IMR-90 (cell line): Measurements from ENCODE around the gene LTBP1. TPM values are rescaled to one million over a fixed set of nuclear protein-coding genes. Genes with fewer than 3 reads are reported as not detected.

Experiments
- ATAC-seq: fragments of 200-7000 bp; cut with Tn5 transposase; 2 replicates; pipeline ENCODE4 v1.9.1; 2020; ENCODE audit warnings: low read depth, mild to moderate bottlenecking, moderate library complexity
- BruUV-seq: library from RNA; stranded (reverse); fragments of 400-500 nt; replicated peaks from 2 replicates; lab custom pipeline; 2021; lab: Mats Ljungman, UMichigan
- CTCF ChIA-PET: fragments of 300-600 bp; formaldehyde crosslinking; extraction: SDS; loops from one replicate; lab custom pipeline; 2021; ENCODE audit warnings: antibody characterized with exemption; lab: Yijun Ruan, JAX
- POLR2A ChIA-PET: fragments of 300-600 bp; sonication (Branson Sonifier 250); formaldehyde crosslinking; loops from one replicate; lab custom pipeline; 2022; ENCODE audit warnings: antibody characterized with exemption; ENCODE audit not compliant: unreplicated experiment; lab: Charles Lee
- DNase-seq: peaks from one replicate; pipeline ENCODE4 v3.0.0; 2013
- H2AFZ ChIP-seq: replicated peaks from 2 replicates; pipeline ENCODE3; 2013; ENCODE audit warnings: low read length, mild to moderate bottlenecking; ENCODE audit not compliant: poor library complexity
- H2AK5ac ChIP-seq: 2 replicates; pipeline ENCODE4 v1.6.1; 2013; ENCODE audit warnings: low read depth, low read length, inconsistent platforms
- H2AK9ac ChIP-seq: replicated peaks from 2 replicates; pipeline ENCODE3; 2013; ENCODE audit warnings: mild to moderate bottlenecking, low read depth, low read length, moderate library complexity; ENCODE audit not compliant: poor library complexity
- H2BK120ac ChIP-seq: 2 replicates; pipeline ENCODE4 v1.6.1; 2013; ENCODE audit warnings: low read depth, low read length, inconsistent platforms
- H2BK15ac ChIP-seq: 3 replicates; pipeline ENCODE4 v1.6.1; 2013; ENCODE audit warnings: low read depth, low read length, inconsistent platforms
- H2BK20ac ChIP-seq: 2 replicates; pipeline ENCODE4 v1.6.1; 2013; ENCODE audit warnings: low read depth, mild to moderate bottlenecking, inconsistent platforms, low read length, moderate library complexity
- H2BK5ac ChIP-seq: 2 replicates; pipeline ENCODE4 v1.6.1; 2013; ENCODE audit warnings: mild to moderate bottlenecking, low read depth, low read length, inconsistent platforms; ENCODE audit not compliant: poor library complexity, severe bottlenecking
- H3K14ac ChIP-seq: replicated peaks from 2 replicates; pipeline ENCODE4 v1.6.1; 2013; ENCODE audit warnings: low read depth, low read length, inconsistent platforms
- H3K18ac ChIP-seq: 2 replicates; pipeline ENCODE4 v1.6.1; 2013; ENCODE audit warnings: low read depth, low read length, control low read depth
- H3K23ac ChIP-seq: 2 replicates; pipeline ENCODE4 v1.6.1; 2013; ENCODE audit warnings: low read depth, low read length, inconsistent platforms
- H3K27ac ChIP-seq: 2 replicates; pipeline ENCODE4 v1.5.1; 2013; ENCODE audit warnings: mild to moderate bottlenecking, control low read depth, low read length; ENCODE audit not compliant: insufficient read depth
- H3K27me3 ChIP-seq: 2 replicates; pipeline ENCODE4 v1.6.1; 2013; ENCODE audit warnings: low read length; ENCODE audit not compliant: control insufficient read depth, insufficient read depth
- H3K36me3 ChIP-seq: 2 replicates; pipeline ENCODE4 v1.6.1; 2013; ENCODE audit warnings: low read length, mixed read lengths; ENCODE audit not compliant: control insufficient read depth, insufficient read depth
- H3K4ac ChIP-seq: 2 replicates; pipeline ENCODE4 v1.6.1; 2013; ENCODE audit warnings: low read depth, low read length, inconsistent platforms
- H3K4me1 ChIP-seq: 2 replicates; pipeline ENCODE4 v1.6.1; 2013; ENCODE audit warnings: low read length, mixed read lengths; ENCODE audit not compliant: control insufficient read depth, insufficient read depth
- H3K4me2 ChIP-seq: 2 replicates; pipeline ENCODE4 v1.6.1; 2013; ENCODE audit warnings: low read depth, mild to moderate bottlenecking, control low read depth, low read length, moderate library complexity
- H3K4me3 ChIP-seq: 2 replicates; pipeline ENCODE4 v1.5.1; 2013; ENCODE audit warnings: low read depth, mild to moderate bottlenecking, control low read depth, low read length, moderate library complexity; ENCODE audit not compliant: insufficient read depth
- H3K56ac ChIP-seq: 2 replicates; pipeline ENCODE4 v1.6.1; 2013; ENCODE audit warnings: low read length, inconsistent platforms; ENCODE audit not compliant: insufficient read depth; ENCODE audit errors: extremely low read depth
- H3K79me1 ChIP-seq, 2 experiments: 2 replicates each; pipeline ENCODE4 v1.6.1; 2013; ENCODE audit warnings: low read length in 2 of 2, inconsistent platforms in 1 of 2, low read depth in 1 of 2
- H3K9ac ChIP-seq: 2 replicates; pipeline ENCODE4 v1.6.1; 2013; ENCODE audit warnings: low read depth, low read length, control low read depth
- H3K9me1 ChIP-seq: 2 replicates; pipeline ENCODE4 v1.6.1; 2013; ENCODE audit warnings: low read length, inconsistent platforms; ENCODE audit not compliant: insufficient read depth
- H3K9me3 ChIP-seq: 2 replicates; pipeline ENCODE4 v1.6.1; 2013; ENCODE audit warnings: low read length; ENCODE audit not compliant: control insufficient read depth, insufficient read depth
- H4K20me1 ChIP-seq: 2 replicates; pipeline ENCODE4 v1.6.1; 2013; ENCODE audit warnings: low read length, inconsistent platforms; ENCODE audit not compliant: insufficient read depth
- H4K5ac ChIP-seq: 2 replicates; pipeline ENCODE4 v1.6.1; 2013; ENCODE audit warnings: mild to moderate bottlenecking, low read depth, low read length, control low read depth
- H4K8ac ChIP-seq, 2 experiments: 2 replicates each; pipeline ENCODE4 v1.6.1; 2013; ENCODE audit warnings: low read depth in 2 of 2, low read length in 2 of 2, control low read depth in 1 of 2, inconsistent platforms in 1 of 2
- H4K91ac ChIP-seq: 2 replicates; pipeline ENCODE4 v1.6.1; 2013; ENCODE audit warnings: low read depth, low read length, inconsistent platforms; ENCODE audit not compliant: insufficient read depth
- CTCF ChIP-seq: conservative IDR thresholded peaks from 2 replicates; pipeline ENCODE4 v1.5.1; 2012; ENCODE audit warnings: mild to moderate bottlenecking, low read depth, low read length, improper control_type of control experiment
- FOS ChIP-seq: fragments of 150-350 bp; IDR thresholded peaks from 2 replicates; pipeline ENCODE4 v1.6.1; 2016; ENCODE audit warnings: low read depth, low read length
- MAFK ChIP-seq: IDR thresholded peaks from 2 replicates; pipeline ENCODE4 v1.6.1; 2012; ENCODE audit warnings: low read depth, low read length, improper control_type of control experiment
- MAZ ChIP-seq: IDR thresholded peaks from 2 replicates; pipeline ENCODE4 v1.6.1; 2012; ENCODE audit warnings: low read depth, mild to moderate bottlenecking, low read length, improper control_type of control experiment, moderate library complexity, borderline replicate concordance
- NFE2L2 ChIP-seq: fragments of 150-350 bp; IDR thresholded peaks from 2 replicates; pipeline ENCODE4 v1.6.1; 2016; ENCODE audit warnings: low read depth, mild to moderate bottlenecking, low read length
- RAD21 ChIP-seq: IDR thresholded peaks from 2 replicates; pipeline ENCODE4 v1.6.1; 2012; ENCODE audit warnings: low read length, improper control_type of control experiment
- SMC3 ChIP-seq: fragments of 150-350 bp; IDR thresholded peaks from 2 replicates; pipeline ENCODE4 v1.6.1; 2016; ENCODE audit warnings: low read depth, mild to moderate bottlenecking, antibody characterized with exemption, low read length, moderate library complexity
- WGBS, 2 experiments: methylation state at CpG; one replicate each; pipeline versions ENCODE4 v1.1.5 to v1.1.7; 2013; ENCODE audit warnings: missing lambda C conversion rate in 2 of 2; ENCODE audit not compliant: insufficient read length in 1 of 2; ENCODE audit errors: extremely low coverage in 2 of 2; 5-methylcytosine and 5-hydroxymethylcytosine counted together
- dilution Hi-C: fragments of 300-500 bp; cut with HindIII; formaldehyde crosslinking; loops from one replicate; pipeline ENCODE4 v1.14.3; 2018; ENCODE audit warnings: low sequenced_read_pairs; ENCODE audit not compliant: unreplicated experiment
- in situ Hi-C: fragments of 300-500 bp; cut with MboI; formaldehyde crosslinking; loops from 3 replicates; pipeline ENCODE4 v1.14.3; 2019; ENCODE audit warnings: low sequenced_read_pairs, inconsistent platforms, mixed read lengths
- intact Hi-C: fragments of 100-400 bp; cut with micrococcal nuclease; formaldehyde crosslinking; loops from 2 replicates; pipeline ENCODE4 v1.10.0; 2022
- polyA plus RNA-seq, 3 experiments: library from polyadenylated mRNA; depleted of rRNA; stranded (reverse); fragments of >200 nt; gene quantifications; 2 replicates each; pipeline ENCODE4 v1.2.3, GENCODE V29; 2012; ENCODE audit warnings: low replicate concordance in 1 of 3
- total RNA-seq: library from RNA; depleted of rRNA; stranded (reverse); fragments of >200 nt; gene quantifications from 2 replicates; pipeline ENCODE4 v1.2.3, GENCODE V29; 2012
- TF ChIP-seq, protein P1 (sequence below): fragments of 150-350 bp; IDR thresholded peaks from 2 replicates; pipeline ENCODE4 v1.6.1; 2017; ENCODE audit warnings: mild to moderate bottlenecking, antibody characterized with exemption, low read length, low read depth
- TF ChIP-seq, protein P2 (sequence below): fragments of 150-350 bp; IDR thresholded peaks from 2 replicates; pipeline ENCODE4 v1.6.1; 2016; ENCODE audit warnings: low read depth, mild to moderate bottlenecking, low read length, moderate library complexity, borderline replicate concordance

LTBP1 gene
- total and polyA plus RNA-seq, 2 of the 4 experiments (the other 2 are of a cell fraction) = 235 to 326 TPM

- Histone ChIP-seq H4K20me1 (no peaks in the 10 kb centered on the region), H3K56ac (peak overlapping the region; percentile 19; the same call in 1 of the 2 replicates), H4K91ac (peak overlapping the region; percentile 42), H3K9me1 (peaks cover 5% of the 10 kb centered on the region; the same call in 1 of the 2 replicates), H2BK15ac (peak overlapping the region; percentile 77; the same call in 2 of the 3 replicates), H3K4me2 (no peak overlapping the region), H4K5ac (peak overlapping the region; percentile 27; the same call in 1 of the 2 replicates), H2BK20ac (peak overlapping the region; percentile 74), H2BK120ac (peak overlapping the region; percentile 70), H2BK5ac (peak overlapping the region; percentile 25), H4K8ac (peak overlapping the region; percentile 3 to 38; a peak in 3 of 4 replicates), H3K27me3 (no peaks in the 10 kb centered on the region), H2AFZ (no peak overlapping the region), H2AK9ac (no peak overlapping the region), H3K18ac (peak overlapping the region; percentile 81), H3K36me3 (no peaks in the 10 kb centered on the region), H3K4me1 (peaks cover 13% of the 10 kb centered on the region), H3K4me3 (no peak overlapping the region), H3K23ac (peak overlapping the region; percentile 93), H3K9ac (no peak overlapping the region), H3K9me3 (no peaks in the 10 kb centered on the region), H3K14ac (peak overlapping the region; percentile 50), H3K4ac (peak overlapping the region; percentile 73; the same call in 1 of the 2 replicates), H3K79me1 (no peaks in the 10 kb centered on the region), H2AK5ac (peak overlapping the region; percentile 68; the same call in 1 of the 2 replicates), H3K27ac (no peak overlapping the region)
- CTCF ChIA-PET = interaction anchor here (0.6 kb wide), 1 partner anchor 24 kb away, joined by 3 read pairs; no protein-coding TSS in a partner anchor
- TF ChIP-seq FOS (no peak), MAZ (no peak), SMC3 (no peak), NFE2L2 (no peak), RAD21 (no peak), MAFK (no peak), CTCF (no peak)
- TF ChIP-seq, protein P1, sequence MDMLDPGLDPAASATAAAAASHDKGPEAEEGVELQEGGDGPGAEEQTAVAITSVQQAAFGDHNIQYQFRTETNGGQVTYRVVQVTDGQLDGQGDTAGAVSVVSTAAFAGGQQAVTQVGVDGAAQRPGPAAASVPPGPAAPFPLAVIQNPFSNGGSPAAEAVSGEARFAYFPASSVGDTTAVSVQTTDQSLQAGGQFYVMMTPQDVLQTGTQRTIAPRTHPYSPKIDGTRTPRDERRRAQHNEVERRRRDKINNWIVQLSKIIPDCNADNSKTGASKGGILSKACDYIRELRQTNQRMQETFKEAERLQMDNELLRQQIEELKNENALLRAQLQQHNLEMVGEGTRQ = no peak
- TF ChIP-seq, protein P2, sequence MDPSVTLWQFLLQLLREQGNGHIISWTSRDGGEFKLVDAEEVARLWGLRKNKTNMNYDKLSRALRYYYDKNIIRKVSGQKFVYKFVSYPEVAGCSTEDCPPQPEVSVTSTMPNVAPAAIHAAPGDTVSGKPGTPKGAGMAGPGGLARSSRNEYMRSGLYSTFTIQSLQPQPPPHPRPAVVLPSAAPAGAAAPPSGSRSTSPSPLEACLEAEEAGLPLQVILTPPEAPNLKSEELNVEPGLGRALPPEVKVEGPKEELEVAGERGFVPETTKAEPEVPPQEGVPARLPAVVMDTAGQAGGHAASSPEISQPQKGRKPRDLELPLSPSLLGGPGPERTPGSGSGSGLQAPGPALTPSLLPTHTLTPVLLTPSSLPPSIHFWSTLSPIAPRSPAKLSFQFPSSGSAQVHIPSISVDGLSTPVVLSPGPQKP = no peak
- no CpG with 5 or more reads among the region's 1 CpG for WGBS, 2 experiments
- intact Hi-C loops = loop anchor here (5.0 to 10.0 kb wide), 2 partner anchors 39 to 301 kb away; no protein-coding TSS in a partner anchor
- POLR2A ChIA-PET = no interaction called here
- in situ Hi-C loops = no loop called here
- DNase-seq = no peak
- no peak for ATAC-seq
- dilution Hi-C loops = no loop called here
- BruUV-seq = no TSS peak
Measured at GRCh38 chr2:33436083-33436482, 489.3 kb downstream of the LTBP1 start.
